ENCODE results near the gene MTF2.

Gene MTF2

GRCh38 chr1:93107395-93107794 is 28.3 kb downstream of the MTF2 start:
- DNase-seq (ENCODE audit: low read depth) = no peak
- TF ChIP-seq CTCF (IDR thresholded peaks at IDR 0.05; ENCODE audit: low read depth, low read length) (no peak), POLR2A (IDR thresholded peaks at IDR 0.05; ENCODE audit: extremely low read depth, insufficient read length) (no peak), MYC (IDR thresholded peaks at IDR 0.05; ENCODE audit: low read depth, low read length) (no peak)
- TF ChIP-seq, protein P1, sequence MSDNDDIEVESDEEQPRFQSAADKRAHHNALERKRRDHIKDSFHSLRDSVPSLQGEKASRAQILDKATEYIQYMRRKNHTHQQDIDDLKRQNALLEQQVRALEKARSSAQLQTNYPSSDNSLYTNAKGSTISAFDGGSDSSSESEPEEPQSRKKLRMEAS (IDR thresholded peaks at IDR 0.05; ENCODE audit: low read depth, low read length) = no peak
- no peak overlapping the region for H3K4me3 ChIP-seq (ENCODE audit: low read depth, low read length)

- TF ChIP-seq CTCF (IDR thresholded peaks at IDR 0.05; ENCODE audit: low read depth, low read length) = no peak
- no peak overlapping the region for H3K4me3 ChIP-seq (ENCODE audit: low read depth, low read length)
- peak; percentile 8 for DNase-seq (ENCODE audit: low read depth)
Observed at GRCh38 chr1:93108335-93108734, 29.3 kb downstream of the MTF2 start.

DNA sequence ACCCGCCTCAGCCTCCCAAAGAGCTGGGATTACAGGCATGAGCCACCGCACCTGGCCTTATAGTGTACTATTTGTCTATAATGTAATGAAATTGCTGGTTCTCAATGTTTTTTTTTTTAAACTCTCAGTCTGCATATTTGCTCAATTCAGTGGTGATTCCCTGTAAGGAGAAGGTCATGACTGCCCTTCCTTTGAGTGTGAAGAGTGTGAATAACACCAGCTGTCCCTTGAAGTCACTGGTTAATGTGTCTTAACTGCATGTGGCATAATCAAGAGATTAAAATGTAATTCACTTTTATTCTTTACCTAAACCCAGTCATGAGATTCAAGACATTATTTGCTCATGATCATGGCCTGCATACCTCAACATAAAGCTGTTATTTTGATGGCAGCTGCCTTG is 30.5 kb downstream of the MTF2 start:
- no peak overlapping the region for H3K4me3 ChIP-seq (ENCODE audit: low read depth, low read length)
- DNase-seq (ENCODE audit: low read depth) = no peak
- TF ChIP-seq, protein P1 (IDR thresholded peaks at IDR 0.05; ENCODE audit: low read depth, low read length) = no peak
- TF ChIP-seq MYC (IDR thresholded peaks at IDR 0.05; ENCODE audit: low read depth, low read length) (no peak), CTCF (IDR thresholded peaks at IDR 0.05; ENCODE audit: low read depth, low read length) (no peak), POLR2A (IDR thresholded peaks at IDR 0.05; ENCODE audit: extremely low read depth, insufficient read length) (no peak)

- TF ChIP-seq, protein P1 (IDR thresholded peaks at IDR 0.05; ENCODE audit: low read depth, low read length) = no peak
- TF ChIP-seq CTCF (IDR thresholded peaks at IDR 0.05; ENCODE audit: low read depth, low read length) (no peak), POLR2A (IDR thresholded peaks at IDR 0.05; ENCODE audit: extremely low read depth, insufficient read length) (no peak), MYC (IDR thresholded peaks at IDR 0.05; ENCODE audit: low read depth, low read length) (no peak)
- no peak overlapping the region for H3K4me3 ChIP-seq (ENCODE audit: low read depth, low read length)
- DNase-seq (ENCODE audit: low read depth) = no peak
Observed at GRCh38 chr1:93111065-93111464, 32.0 kb downstream of the MTF2 start.

DNA sequence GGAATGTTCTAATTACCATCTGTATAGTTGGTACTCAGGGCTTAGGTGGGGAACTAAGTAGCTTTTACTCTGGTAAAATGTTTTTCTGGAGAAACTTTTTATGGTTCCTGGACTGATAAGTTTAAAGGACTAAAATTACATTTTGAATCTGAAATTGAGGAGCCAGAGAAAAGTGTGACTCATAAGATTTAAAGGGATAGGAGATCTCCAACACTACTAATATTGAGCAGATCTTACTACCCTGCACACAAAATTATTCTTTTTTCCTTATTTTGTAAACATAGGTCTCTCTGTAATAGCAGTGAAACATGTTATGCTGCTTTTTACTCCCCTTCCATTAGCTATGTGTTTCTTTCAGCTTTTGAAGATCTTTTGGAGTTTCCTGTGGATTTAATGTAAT is 32.5 kb downstream of the MTF2 start:
- TF ChIP-seq MYC (IDR thresholded peaks at IDR 0.05; ENCODE audit: low read depth, low read length) (no peak), POLR2A (IDR thresholded peaks at IDR 0.05; ENCODE audit: extremely low read depth, insufficient read length) (no peak), CTCF (IDR thresholded peaks at IDR 0.05; ENCODE audit: low read depth, low read length) (no peak)
- TF ChIP-seq, protein P1 (IDR thresholded peaks at IDR 0.05; ENCODE audit: low read depth, low read length) = no peak
- peak; percentile 4 for DNase-seq (ENCODE audit: low read depth)
- no peak overlapping the region for H3K4me3 ChIP-seq (ENCODE audit: low read depth, low read length)

- TF ChIP-seq POLR2A (IDR thresholded peaks at IDR 0.05; ENCODE audit: extremely low read depth, insufficient read length) (no peak), MYC (IDR thresholded peaks at IDR 0.05; ENCODE audit: low read depth, low read length) (no peak), CTCF (IDR thresholded peaks at IDR 0.05; ENCODE audit: low read depth, low read length) (no peak)
- TF ChIP-seq, protein P1 (IDR thresholded peaks at IDR 0.05; ENCODE audit: low read depth, low read length) = no peak
- DNase-seq (ENCODE audit: low read depth) = no peak
- no peak overlapping the region for H3K4me3 ChIP-seq (ENCODE audit: low read depth, low read length)
Observed at GRCh38 chr1:93113127-93113526, 34.0 kb downstream of the MTF2 start.

Data from NB4 (cell line).